GM21529 (cell line): ENCODE results near the gene LRCH1.

Source experiments
- ATAC-seq: cut with Tn5 transposase; IDR thresholded peaks from one replicate; pipeline ENCODE4 v1.9.1; 2021; ENCODE audit not compliant: unreplicated experiment

Gene LRCH1

GRCh38 chr13:46783504-46783903 is 230.5 kb downstream of the LRCH1 start:
- no peak for ATAC-seq

GRCh38 chr13:46795321-46795720 is 242.4 kb downstream of the LRCH1 start:
- no peak for ATAC-seq

GRCh38 chr13:46796129-46796514 is 243.2 kb downstream of the LRCH1 start:
- no peak for ATAC-seq

GRCh38 chr13:46796515-46797474 is 243.8 kb downstream of the LRCH1 start, which contains the start of gene ESD:
ESD (minus strand) TSS chr13:46797161; CDS start chr13:46791413, 5,748 bp downstream.
- peak; percentile 90 for ATAC-seq

- ATAC-seq: no peak
Observed at GRCh38 chr13:46797501-46798237, 244.7 kb downstream of the LRCH1 start.

GRCh38 chr13:46799139-46799538 is 246.2 kb downstream of the LRCH1 start:
- no peak for ATAC-seq

GRCh38 chr13:46801858-46802257 is 248.9 kb downstream of the LRCH1 start:
- ATAC-seq: no peak
